Loucy (cell line): ENCODE results near the gene GPR150.

Experiments
- H2AFZ ChIP-seq: fragments of 200-600 bp; sonication (generic); 2 replicates; pipeline ENCODE4 v1.6.0; 2016; ENCODE audit warnings: antibody characterized with exemption, mild to moderate bottlenecking, low read length, moderate library complexity
- H3F3A ChIP-seq: fragments of 200-600 bp; 2 replicates; pipeline ENCODE4 v1.6.0; 2016; ENCODE audit warnings: antibody characterized with exemption, low read depth, mild to moderate bottlenecking
- H3K27me3 ChIP-seq: fragments of 200-600 bp; sonication (generic); 2 replicates; pipeline ENCODE4 v1.6.1; 2014; ENCODE audit warnings: low read length, mild to moderate bottlenecking; ENCODE audit not compliant: insufficient read depth, poor library complexity, severe bottlenecking
- H3K36me3 ChIP-seq: fragments of 200-600 bp; sonication (generic); 2 replicates; pipeline ENCODE4 v1.6.1; 2016; ENCODE audit warnings: low read length; ENCODE audit not compliant: insufficient read depth
- H3K4me1 ChIP-seq: fragments of 200-600 bp; sonication (generic); 2 replicates; pipeline ENCODE4 v1.5.1; 2014; ENCODE audit warnings: low read length, mild to moderate bottlenecking; ENCODE audit not compliant: insufficient read depth, poor library complexity, severe bottlenecking
- H3K4me2 ChIP-seq: fragments of 200-600 bp; sonication (generic); 2 replicates; pipeline ENCODE4 v1.6.0; 2014; ENCODE audit warnings: antibody characterized with exemption, low read length, low read depth, mild to moderate bottlenecking; ENCODE audit not compliant: poor library complexity, severe bottlenecking
- H3K4me3 ChIP-seq: fragments of 200-600 bp; sonication (generic); 2 replicates; pipeline ENCODE4 v1.5.1; 2014; ENCODE audit warnings: low read length, mild to moderate bottlenecking, mixed read lengths; ENCODE audit not compliant: poor library complexity, severe bottlenecking
- H3K79me2 ChIP-seq: fragments of 200-600 bp; sonication (generic); 2 replicates; pipeline ENCODE4 v1.6.1; 2014; ENCODE audit warnings: low read length; ENCODE audit not compliant: insufficient read depth
- H3K9ac ChIP-seq: fragments of 200-600 bp; sonication (generic); 2 replicates; pipeline ENCODE4 v1.6.0; 2014; ENCODE audit warnings: mild to moderate bottlenecking, low read depth, low read length, moderate library complexity; ENCODE audit not compliant: poor library complexity, severe bottlenecking
- H3K9me2 ChIP-seq: fragments of 200-600 bp; sonication (generic); replicated peaks from 2 replicates; pipeline ENCODE4 v1.6.1; 2016; ENCODE audit warnings: low read depth, low read length, mixed read lengths
- H3K9me3 ChIP-seq: fragments of 200-600 bp; sonication (generic); 2 replicates; pipeline ENCODE4 v1.6.1; 2014; ENCODE audit warnings: mild to moderate bottlenecking, antibody characterized with exemption, low read length, low read depth; ENCODE audit not compliant: insufficient read depth
- H4K20me1 ChIP-seq: fragments of 200-600 bp; sonication (generic); 2 replicates; pipeline ENCODE4 v1.6.0; 2014; ENCODE audit warnings: antibody characterized with exemption, low read length, mild to moderate bottlenecking; ENCODE audit not compliant: insufficient read depth, poor library complexity, severe bottlenecking
- EZH2phosphoT487 ChIP-seq: fragments of 200-600 bp; IDR thresholded peaks from 2 replicates; pipeline ENCODE4 v1.6.1; 2018; ENCODE audit warnings: antibody characterized with exemption, mild to moderate bottlenecking, moderate library complexity, borderline replicate concordance
- TF ChIP-seq, protein P1 (sequence below): fragments of 200-600 bp; sonication (generic); conservative IDR thresholded peaks from 2 replicates; pipeline ENCODE4 v1.5.1; 2014; ENCODE audit warnings: mild to moderate bottlenecking, antibody characterized with exemption, low read length

Gene GPR150

DNA sequence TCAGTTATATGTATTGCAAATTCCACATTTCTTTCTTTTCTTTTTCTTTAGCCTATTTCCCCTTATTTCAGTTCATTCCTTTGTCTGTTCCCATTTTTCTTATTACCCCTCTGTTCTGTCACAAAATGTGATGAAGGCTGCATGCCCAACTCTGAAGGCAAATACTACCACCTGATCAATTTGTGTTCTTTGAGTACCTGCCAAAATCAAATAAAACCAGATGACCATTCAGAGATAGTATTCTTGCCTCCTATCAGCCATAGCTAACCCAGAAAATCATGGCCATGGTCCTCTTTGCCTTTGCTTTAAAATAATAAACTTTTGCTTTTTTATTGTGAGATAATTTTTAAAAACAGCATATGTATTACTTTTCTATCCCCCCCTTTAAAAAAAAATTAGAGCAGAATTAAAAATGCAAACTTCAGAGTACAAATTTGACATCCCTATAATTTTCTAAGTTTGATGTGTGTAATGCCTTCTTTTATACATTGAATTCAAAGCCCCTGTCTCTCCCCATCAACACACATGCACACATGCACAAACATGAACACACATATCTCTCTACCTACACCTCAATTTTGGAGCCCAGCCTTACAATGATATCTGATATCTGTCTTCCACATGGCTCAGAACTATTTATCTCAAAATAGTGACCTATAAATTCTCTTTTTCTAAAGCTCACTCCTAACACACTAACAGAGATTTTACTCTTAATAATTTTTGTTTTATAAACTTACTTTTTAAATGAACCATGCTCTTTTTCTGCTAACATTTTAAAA lies 30.1 kb downstream of the GPR150 start:
- TF ChIP-seq EZH2phosphoT487 = no peak
- TF ChIP-seq, protein P1, sequence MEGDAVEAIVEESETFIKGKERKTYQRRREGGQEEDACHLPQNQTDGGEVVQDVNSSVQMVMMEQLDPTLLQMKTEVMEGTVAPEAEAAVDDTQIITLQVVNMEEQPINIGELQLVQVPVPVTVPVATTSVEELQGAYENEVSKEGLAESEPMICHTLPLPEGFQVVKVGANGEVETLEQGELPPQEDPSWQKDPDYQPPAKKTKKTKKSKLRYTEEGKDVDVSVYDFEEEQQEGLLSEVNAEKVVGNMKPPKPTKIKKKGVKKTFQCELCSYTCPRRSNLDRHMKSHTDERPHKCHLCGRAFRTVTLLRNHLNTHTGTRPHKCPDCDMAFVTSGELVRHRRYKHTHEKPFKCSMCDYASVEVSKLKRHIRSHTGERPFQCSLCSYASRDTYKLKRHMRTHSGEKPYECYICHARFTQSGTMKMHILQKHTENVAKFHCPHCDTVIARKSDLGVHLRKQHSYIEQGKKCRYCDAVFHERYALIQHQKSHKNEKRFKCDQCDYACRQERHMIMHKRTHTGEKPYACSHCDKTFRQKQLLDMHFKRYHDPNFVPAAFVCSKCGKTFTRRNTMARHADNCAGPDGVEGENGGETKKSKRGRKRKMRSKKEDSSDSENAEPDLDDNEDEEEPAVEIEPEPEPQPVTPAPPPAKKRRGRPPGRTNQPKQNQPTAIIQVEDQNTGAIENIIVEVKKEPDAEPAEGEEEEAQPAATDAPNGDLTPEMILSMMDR = no peak
- peak overlapping the region; percentile 33 for H3K4me3 ChIP-seq
- peaks cover 10% of the 10 kb centered on the region; the same call in 1 of the 2 replicates for H3F3A ChIP-seq
- no peaks in the 10 kb centered on the region for H4K20me1 ChIP-seq
- H3K9ac ChIP-seq = peak overlapping the region; percentile 93
- H3K36me3 ChIP-seq = no peaks in the 10 kb centered on the region
- H3K4me2 ChIP-seq = peak overlapping the region; percentile 71
- no peak overlapping the region; the same call in 1 of the 2 replicates for H2AFZ ChIP-seq
- H3K4me1 ChIP-seq = peaks cover 68% of the 10 kb centered on the region
- no peaks in the 10 kb centered on the region for H3K27me3 ChIP-seq
- H3K9me2 ChIP-seq = no peaks in the 10 kb centered on the region
- no peaks in the 10 kb centered on the region for H3K9me3 ChIP-seq
- peaks cover 16% of the 10 kb centered on the region for H3K79me2 ChIP-seq

DNA sequence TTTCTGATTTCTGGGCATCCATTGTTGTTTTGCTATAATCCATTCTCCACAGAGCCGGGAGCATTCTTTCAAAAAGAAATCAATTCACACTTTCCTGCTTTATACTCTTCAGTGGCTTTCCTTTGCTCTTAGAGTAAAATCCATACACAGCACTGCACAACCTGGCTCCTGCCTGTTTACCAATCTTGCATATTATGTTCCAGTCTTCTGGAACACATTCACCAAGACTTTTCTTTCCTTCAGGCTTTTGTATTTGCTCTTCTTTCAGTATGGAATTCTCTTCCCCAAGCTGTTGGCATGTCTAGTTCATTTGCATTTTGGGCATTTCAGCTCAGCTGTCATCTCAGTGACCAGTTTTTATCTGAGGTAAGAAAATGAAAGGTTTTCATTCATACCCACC lies 33.0 kb downstream of the GPR150 start:
- H3K9me2 ChIP-seq = no peaks in the 10 kb centered on the region
- no peak overlapping the region for H3K9ac ChIP-seq
- H3K36me3 ChIP-seq = no peaks in the 10 kb centered on the region
- H3K79me2 ChIP-seq = peaks cover 16% of the 10 kb centered on the region
- H3K4me2 ChIP-seq = peak overlapping the region; percentile 46
- peak overlapping the region; percentile 6 for H3K4me3 ChIP-seq
- no peaks in the 10 kb centered on the region for H3K27me3 ChIP-seq
- peaks cover 68% of the 10 kb centered on the region for H3K4me1 ChIP-seq
- H2AFZ ChIP-seq = no peak overlapping the region
- no peaks in the 10 kb centered on the region for H3K9me3 ChIP-seq
- no peaks in the 10 kb centered on the region for H4K20me1 ChIP-seq
- H3F3A ChIP-seq = peaks cover under 1% of the 10 kb centered on the region; the same call in 1 of the 2 replicates
- TF ChIP-seq EZH2phosphoT487 = no peak
- TF ChIP-seq, protein P1 = no peak

DNA sequence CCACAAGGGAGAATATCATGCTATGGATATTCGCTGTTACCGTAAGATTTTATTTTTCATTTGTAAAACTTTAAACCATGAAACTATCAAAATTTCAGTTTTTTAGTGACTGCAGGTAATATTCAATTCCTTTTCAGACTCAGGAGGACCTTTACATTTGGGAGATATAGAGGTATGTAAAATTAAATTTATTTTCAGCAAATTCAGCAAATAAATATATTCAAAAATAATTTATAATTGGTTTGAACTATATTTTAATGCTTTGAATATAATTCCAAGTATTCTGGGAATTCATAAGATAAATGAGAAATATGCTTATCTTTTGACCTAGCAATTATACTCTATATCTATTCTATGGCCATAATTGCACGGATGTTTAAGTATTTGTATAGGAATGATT lies 34.3 kb downstream of the GPR150 start:
- Histone ChIP-seq H3F3A (no peaks in the 10 kb centered on the region), H3K9me3 (no peaks in the 10 kb centered on the region), H3K4me1 (peaks cover 56% of the 10 kb centered on the region), H3K9ac (no peak overlapping the region), H3K9me2 (no peaks in the 10 kb centered on the region), H3K79me2 (peaks cover 14% of the 10 kb centered on the region), H3K4me3 (no peak overlapping the region), H3K4me2 (no peak overlapping the region), H2AFZ (no peak overlapping the region), H4K20me1 (no peaks in the 10 kb centered on the region), H3K36me3 (no peaks in the 10 kb centered on the region), H3K27me3 (no peaks in the 10 kb centered on the region)
- TF ChIP-seq, protein P1 = no peak
- no peak for TF ChIP-seq EZH2phosphoT487
